ENCODE measurements around the gene YIF1B.
"Not testable (repeated sequence)": the region's sequence is repeated elsewhere in the genome, so short reads cannot be mapped to it uniquely, and the experiment has no call there.

The YIF1B gene

GRCh38 chr19:38315657-38316476 lies at the start of gene YIF1B:
Gene YIF1B, minus strand, starts transcription at chr19:38315947. Its CDS starts 30 bp downstream, at chr19:38315917.
- DNase-seq: peak; percentile 71 to 99 (median 94)

GRCh38 chr19:38362946-38363688 lies 47.4 kb upstream of the YIF1B start:
- DNase-seq: not testable (repeated sequence)

GRCh38 chr19:38362076-38362945 lies 46.6 kb upstream of the YIF1B start:
- peak in 11 of 51 donors; percentile 5 to 46 (median 31) for DNase-seq

- DNase-seq: peak in 41 of 51 donors; percentile 7 to 72 (median 32)
These were observed 45.9 kb upstream of the YIF1B start for GRCh38 chr19:38361633-38362075.

- no peak for DNase-seq
These were observed 45.3 kb upstream of the YIF1B start for GRCh38 chr19:38360839-38361631.

- DNase-seq: no peak
These were observed 44.6 kb upstream of the YIF1B start for GRCh38 chr19:38360351-38360750.

- DNase-seq: no peak
These were observed 43.7 kb upstream of the YIF1B start for GRCh38 chr19:38359242-38360021.

- DNase-seq: no peak
These were observed 42.3 kb upstream of the YIF1B start for GRCh38 chr19:38358071-38358470.

GRCh38 chr19:38355728-38356725 lies 40.3 kb upstream of the YIF1B start:
- DNase-seq: no peak

- DNase-seq: no peak
These were observed 36.9 kb upstream of the YIF1B start for GRCh38 chr19:38352611-38353010.

- DNase-seq: no peak
These were observed 36.2 kb upstream of the YIF1B start for GRCh38 chr19:38351865-38352395.

GRCh38 chr19:38350883-38351282 lies 35.1 kb upstream of the YIF1B start:
- DNase-seq: no peak

GRCh38 chr19:38346837-38347236 lies 31.1 kb upstream of the YIF1B start:
- no peak for DNase-seq

GRCh38 chr19:38340927-38341326 lies 25.2 kb upstream of the YIF1B start:
- DNase-seq: no peak

- not testable (repeated sequence) for DNase-seq
These were observed 23.3 kb upstream of the YIF1B start for GRCh38 chr19:38339011-38339410.

- peak in 1 of 51 donors; percentile 21 for DNase-seq
These were observed 21.6 kb upstream of the YIF1B start for GRCh38 chr19:38337360-38337653.

- peak; percentile 28 to 96 (median 80) for DNase-seq
These were observed 21.1 kb upstream of the YIF1B start for GRCh38 chr19:38336638-38337359.
